Smooth muscle cell (in vitro differentiated cells): ENCODE measurements around the gene PHLDA2. TPM values are rescaled to one million over a fixed set of nuclear protein-coding genes. Genes with fewer than 3 reads are reported as not detected.

Experiments used
- DNase-seq: peaks from one replicate; lab custom pipeline; 2025; ENCODE audit not compliant: unreplicated experiment; lab: John Stamatoyannopoulos, UW
- H2AFZ ChIP-seq: fragments of 200-600 bp; sonication (generic); 2 replicates; pipeline ENCODE4 v1.6.0; 2016; ENCODE audit warnings: antibody characterized with exemption, low read depth, mild to moderate bottlenecking
- H3F3A ChIP-seq: fragments of 200-600 bp; sonication (generic); 2 replicates; pipeline ENCODE4 v1.6.0; 2017; ENCODE audit warnings: antibody characterized with exemption, low read depth
- H3K27ac ChIP-seq: fragments of 200-600 bp; sonication (generic); 2 replicates; pipeline ENCODE4 v1.5.1; 2016; ENCODE audit warnings: low read depth, mild to moderate bottlenecking
- H3K27me3 ChIP-seq: fragments of 200-600 bp; sonication (generic); 2 replicates; pipeline ENCODE4 v1.6.1; 2016; ENCODE audit warnings: low read depth, mild to moderate bottlenecking
- H3K36me3 ChIP-seq: fragments of 200-600 bp; sonication (generic); 2 replicates; pipeline ENCODE4 v1.5.1; 2016; ENCODE audit warnings: low read depth
- H3K4me1 ChIP-seq: fragments of 200-600 bp; sonication (generic); 2 replicates; pipeline ENCODE4 v1.5.1; 2016; ENCODE audit warnings: low read depth
- H3K4me2 ChIP-seq: fragments of 200-600 bp; sonication (generic); 2 replicates; pipeline ENCODE4 v1.6.0; 2016; ENCODE audit warnings: mild to moderate bottlenecking
- H3K4me3 ChIP-seq: fragments of 200-600 bp; sonication (generic); 2 replicates; pipeline ENCODE4 v1.5.1; 2016; ENCODE audit warnings: mild to moderate bottlenecking
- H3K79me2 ChIP-seq: fragments of 200-600 bp; sonication (generic); 2 replicates; pipeline ENCODE4 v1.6.0; 2016; ENCODE audit warnings: low read depth, mild to moderate bottlenecking
- H3K9ac ChIP-seq: fragments of 200-600 bp; sonication (generic); 2 replicates; pipeline ENCODE4 v1.6.0; 2016; ENCODE audit warnings: low read depth
- H3K9me3 ChIP-seq: fragments of 200-600 bp; sonication (generic); replicated peaks from 2 replicates; pipeline ENCODE4 v1.5.1; 2016; ENCODE audit warnings: low read depth
- H4K20me1 ChIP-seq: fragments of 200-600 bp; sonication (generic); 2 replicates; pipeline ENCODE4 v1.6.0; 2016; ENCODE audit warnings: low read depth
- CTCF ChIP-seq: fragments of 200-600 bp; sonication (generic); IDR thresholded peaks from 2 replicates; pipeline ENCODE4 v1.5.1; 2017; ENCODE audit warnings: borderline replicate concordance, mild to moderate bottlenecking, antibody characterized with exemption; ENCODE audit not compliant: insufficient read depth, poor library complexity, severe bottlenecking
- WGBS: methylation state at CpG from one replicate; pipeline ENCODE4 v1.1.7; 2016; ENCODE audit warnings: low lambda C conversion rate; 5-methylcytosine and 5-hydroxymethylcytosine counted together
- polyA plus RNA-seq: library from polyadenylated mRNA; unstranded; fragments of >200 nt; fragmentation: Nextera tagmentation; extraction: Ambion mirVana; gene quantifications from 2 replicates; pipeline ENCODE4 v1.2.1, GENCODE V29; 2016
- total RNA-seq: library from RNA; depleted of rRNA; stranded (reverse); fragments of >200 nt; gene quantifications from 2 replicates; pipeline ENCODE4 v1.2.3, GENCODE V29; 2014

The PHLDA2 gene
- total and polyA plus RNA-seq, 2 experiments from 2014 or later: 11.0 to 89.3 TPM

GRCh38 chr11:2934021-2934550, 4.9 kb upstream of the PHLDA2 start:
- no peak overlapping the region for H3K9ac ChIP-seq
- H2AFZ ChIP-seq: no peak overlapping the region
- H3K4me1 ChIP-seq: no peaks in the 10 kb centered on the region
- H3K36me3 ChIP-seq: no peaks in the 10 kb centered on the region
- H3K9me3 ChIP-seq: no peaks in the 10 kb centered on the region
- H3K27ac ChIP-seq: peak overlapping the region; percentile 47
- H3K27me3 ChIP-seq: no peaks in the 10 kb centered on the region
- H3K4me2 ChIP-seq: no peak overlapping the region
- 95% methylated on average over 7 of the region's 7 CpGs for WGBS
- no peak for TF ChIP-seq CTCF
- no peaks in the 10 kb centered on the region for H3F3A ChIP-seq
- no peak for DNase-seq
- no peaks in the 10 kb centered on the region for H3K79me2 ChIP-seq
- H4K20me1 ChIP-seq: no peaks in the 10 kb centered on the region
- no peak overlapping the region for H3K4me3 ChIP-seq

GRCh38 chr11:2933375-2934020, 4.3 kb upstream of the PHLDA2 start:
- no peak overlapping the region for H3K4me3 ChIP-seq
- H3K27me3 ChIP-seq: no peaks in the 10 kb centered on the region
- peaks cover 3% of the 10 kb centered on the region for H4K20me1 ChIP-seq
- DNase-seq: no peak
- H3K4me1 ChIP-seq: no peaks in the 10 kb centered on the region
- H3K9me3 ChIP-seq: no peaks in the 10 kb centered on the region
- no peak for TF ChIP-seq CTCF
- no peaks in the 10 kb centered on the region for H3K79me2 ChIP-seq
- no peak overlapping the region for H2AFZ ChIP-seq
- 63% methylated on average over 12 of the region's 12 CpGs for WGBS
- no peaks in the 10 kb centered on the region for H3K36me3 ChIP-seq
- peak overlapping the region; percentile 65 for H3K27ac ChIP-seq
- H3K9ac ChIP-seq: no peak overlapping the region
- no peaks in the 10 kb centered on the region for H3F3A ChIP-seq
- H3K4me2 ChIP-seq: no peak overlapping the region

GRCh38 chr11:2932850-2933251, 3.6 kb upstream of the PHLDA2 start:
- no peak for TF ChIP-seq CTCF
- Histone ChIP-seq H3K36me3 (no peaks in the 10 kb centered on the region), H3K9ac (no peak overlapping the region), H3K4me3 (no peak overlapping the region), H2AFZ (no peak overlapping the region), H3K27ac (peak overlapping the region; percentile 65), H3F3A (no peaks in the 10 kb centered on the region), H3K79me2 (peaks cover 4% of the 10 kb centered on the region), H3K4me1 (peaks cover 4% of the 10 kb centered on the region), H4K20me1 (peaks cover 10% of the 10 kb centered on the region), H3K9me3 (no peaks in the 10 kb centered on the region), H3K4me2 (no peak overlapping the region), H3K27me3 (no peaks in the 10 kb centered on the region)
- WGBS: 78% methylated on average over 15 of the region's 15 CpGs
- no peak for DNase-seq
